DND-41 (cell line): Measurements from ENCODE around the gene STXBP5L.
"Not testable (repeated sequence)": the region's sequence is repeated elsewhere in the genome, so short reads cannot be mapped to it uniquely, and the experiment has no call there.

Experiments
- ATAC-seq: fragments of 200-7000 bp; cut with Tn5 transposase; 3 replicates; pipeline ENCODE4 v1.9.1; 2021; ENCODE audit warnings: low read depth; ENCODE audit not compliant: insufficient read depth
- DNase-seq: peaks from one replicate; pipeline ENCODE4 v3.0.0-alpha.2; 2020
- H2AFZ ChIP-seq: 2 replicates; pipeline ENCODE4 v1.6.0; 2012; ENCODE audit warnings: low read depth, low read length
- H3K27ac ChIP-seq: 2 replicates; pipeline ENCODE4 v1.5.1; 2012; ENCODE audit warnings: low read length, inconsistent platforms
- H3K27me3 ChIP-seq: fragments of 200-600 bp; sonication (generic); 2 replicates; pipeline ENCODE4 v1.6.0; 2012; ENCODE audit warnings: low read length, mild to moderate bottlenecking, inconsistent platforms; ENCODE audit not compliant: insufficient read depth, poor library complexity
- H3K36me3 ChIP-seq: 2 replicates; pipeline ENCODE4 v1.5.1; 2012; ENCODE audit warnings: low read length, inconsistent platforms; ENCODE audit not compliant: insufficient read depth
- H3K4me1 ChIP-seq: 2 replicates; pipeline ENCODE4 v1.5.1; 2012; ENCODE audit warnings: mild to moderate bottlenecking, low read length; ENCODE audit not compliant: insufficient read depth
- H3K4me2 ChIP-seq: 2 replicates; pipeline ENCODE4 v1.6.0; 2012; ENCODE audit warnings: mild to moderate bottlenecking, moderate library complexity, low read length, inconsistent platforms; ENCODE audit not compliant: insufficient read depth
- H3K4me3 ChIP-seq, 2 experiments: fragments of 200-600 bp in 1 of 2; shearing (Covaris generic) in 1 of 2; 2 replicates each; pipeline ENCODE4 v1.5.1; 2012 to 2016; ENCODE audit warnings: inconsistent platforms in 2 of 2, low read length in 2 of 2, mild to moderate bottlenecking in 2 of 2, low read depth in 1 of 2, moderate library complexity in 1 of 2
- H3K79me2 ChIP-seq: 2 replicates; pipeline ENCODE4 v1.6.0; 2012; ENCODE audit warnings: low read length, inconsistent platforms; ENCODE audit not compliant: insufficient read depth
- H3K9ac ChIP-seq: 2 replicates; pipeline ENCODE4 v1.6.0; 2012; ENCODE audit warnings: low read depth, mild to moderate bottlenecking, inconsistent platforms, low read length, moderate library complexity
- H3K9me3 ChIP-seq: 2 replicates; pipeline ENCODE4 v1.5.1; 2012; ENCODE audit warnings: low read length, moderate library complexity, mild to moderate bottlenecking, inconsistent platforms; ENCODE audit not compliant: insufficient read depth, severe bottlenecking
- H4K20me1 ChIP-seq: 2 replicates; pipeline ENCODE4 v1.6.0; 2012; ENCODE audit warnings: low read length; ENCODE audit not compliant: insufficient read depth
- CTCF ChIP-seq: IDR thresholded peaks from 2 replicates; pipeline ENCODE4 v1.5.1; 2012; ENCODE audit warnings: borderline replicate concordance, low read length, moderate library complexity, mild to moderate bottlenecking; ENCODE audit not compliant: poor library complexity, severe bottlenecking; ENCODE audit errors: extremely low read depth
- EZH2 ChIP-seq: IDR thresholded peaks from 3 replicates; pipeline ENCODE4 v1.6.1; 2012; ENCODE audit warnings: borderline replicate concordance, low read depth, mild to moderate bottlenecking, moderate library complexity, low read length, inconsistent platforms; ENCODE audit not compliant: severe bottlenecking

STXBP5L gene

DNA sequence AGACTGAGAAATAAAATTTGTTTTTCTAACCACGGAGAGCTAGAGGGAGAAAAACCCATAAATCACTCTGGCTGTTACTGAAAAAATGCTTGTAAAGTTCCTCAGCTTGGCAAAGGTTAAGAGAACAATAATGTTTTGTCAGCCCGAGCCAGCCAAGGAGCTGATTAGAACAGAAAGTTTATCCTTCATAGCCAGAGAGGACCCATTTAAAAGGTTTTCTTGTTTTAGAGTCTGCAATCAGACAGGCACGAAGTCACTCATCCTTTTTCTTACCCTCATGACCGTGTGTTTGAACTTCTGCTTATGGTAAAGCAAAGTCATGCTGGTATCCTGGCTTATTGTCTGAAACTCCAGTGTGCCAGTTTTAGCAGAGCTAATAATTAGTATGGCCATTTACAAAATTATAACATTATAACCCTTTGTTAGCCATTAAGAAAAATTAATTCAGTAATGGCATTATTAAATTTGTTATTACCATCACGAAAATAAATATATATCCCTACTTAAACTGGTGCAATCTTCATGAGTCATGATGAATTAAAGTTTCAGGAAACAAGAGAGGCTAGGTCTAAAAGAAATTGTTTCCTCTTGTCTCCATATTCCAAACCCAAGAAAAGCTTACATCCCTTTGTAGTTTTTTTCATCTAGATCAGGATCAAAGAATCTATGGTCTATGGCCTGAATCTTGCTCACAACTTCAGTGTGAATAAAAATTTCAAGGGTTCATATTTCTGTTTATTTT is 13.5 kb upstream of the STXBP5L start:
- Histone ChIP-seq H3K4me1 (no peaks in the 10 kb centered on the region), H3K27ac (no peak overlapping the region), H3K36me3 (no peaks in the 10 kb centered on the region), H3K4me2 (no peak overlapping the region), H4K20me1 (no peaks in the 10 kb centered on the region), H2AFZ (no peak overlapping the region), H3K27me3 (peaks cover 7% of the 10 kb centered on the region), H3K9me3 (no peaks in the 10 kb centered on the region), H3K79me2 (no peaks in the 10 kb centered on the region), H3K4me3 (no peak overlapping the region), H3K9ac (no peak overlapping the region)
- TF ChIP-seq EZH2 (no peak), CTCF (no peak)
- no peak for DNase-seq
- no peak for ATAC-seq

DNA sequence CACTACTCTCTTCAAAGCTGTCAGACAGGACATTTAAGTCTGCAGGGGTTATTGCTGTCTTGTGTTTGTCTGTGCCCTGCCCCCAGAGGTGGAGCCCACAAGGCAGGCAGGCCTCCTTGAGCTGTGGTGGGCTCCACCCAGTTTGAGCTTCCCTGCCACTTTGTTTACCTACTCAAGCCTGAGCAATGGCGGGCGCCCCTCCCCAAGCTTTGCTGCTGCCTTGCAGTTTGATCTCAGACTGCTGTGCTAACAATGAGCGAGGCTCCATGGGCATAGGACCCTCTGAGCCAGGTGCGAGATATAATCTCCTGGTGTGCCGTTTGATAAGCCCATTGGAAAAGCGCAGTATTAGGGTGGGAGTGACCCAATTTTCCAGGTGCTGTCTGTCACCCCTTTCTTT is 6.3 kb upstream of the STXBP5L start:
- not testable (repeated sequence) for H3K4me2 ChIP-seq, H3K79me2 ChIP-seq, H3K9ac ChIP-seq, H3K9me3 ChIP-seq, H3K27ac ChIP-seq, DNase-seq, H4K20me1 ChIP-seq, H3K4me3 ChIP-seq, H3K27me3 ChIP-seq, ATAC-seq, H3K36me3 ChIP-seq, H2AFZ ChIP-seq, H3K4me1 ChIP-seq

GRCh38 chr3:120903221-120903620 is 4.8 kb upstream of the STXBP5L start:
- Histone ChIP-seq H3K79me2 (no peaks in the 10 kb centered on the region), H3K4me1 (no peaks in the 10 kb centered on the region), H3K9ac (no peak overlapping the region), H3K4me2 (no peak overlapping the region), H3K4me3 (no peak overlapping the region), H3K27me3 (no peaks in the 10 kb centered on the region), H2AFZ (no peak overlapping the region), H3K36me3 (no peaks in the 10 kb centered on the region), H4K20me1 (no peaks in the 10 kb centered on the region), H3K27ac (no peak overlapping the region), H3K9me3 (no peaks in the 10 kb centered on the region)
- DNase-seq: no peak
- TF ChIP-seq CTCF: no peak
- TF ChIP-seq EZH2: no peak
- ATAC-seq: no peak

GRCh38 chr3:120907659-120908029 is 361 bp upstream of the STXBP5L start:
- no peak for DNase-seq
- H3K4me1 ChIP-seq: no peaks in the 10 kb centered on the region
- no peak for TF ChIP-seq CTCF
- TF ChIP-seq EZH2: no peak
- no peak overlapping the region for H3K27ac ChIP-seq
- no peaks in the 10 kb centered on the region for H4K20me1 ChIP-seq
- H3K79me2 ChIP-seq: no peaks in the 10 kb centered on the region
- no peak overlapping the region for H3K4me3 ChIP-seq
- no peak overlapping the region for H3K9ac ChIP-seq
- no peak overlapping the region for H2AFZ ChIP-seq
- no peaks in the 10 kb centered on the region for H3K36me3 ChIP-seq
- no peaks in the 10 kb centered on the region for H3K9me3 ChIP-seq
- H3K4me2 ChIP-seq: no peak overlapping the region
- H3K27me3 ChIP-seq: no peaks in the 10 kb centered on the region
- ATAC-seq: no peak
